Stimulated activated CD8-positive, alpha-beta memory T cell treated with anti-CD3 and anti-CD28 coated beads, Interleukin-7, amount 100 ng/mL, for 48 hours (primary cell): ENCODE measurements around the gene MROH2B.

ENCODE experiments used
- DNase-seq, 2 donors: peaks; one replicate each; pipeline ENCODE4 v3.0.0-alpha.2; 2020; ENCODE audit warnings: low read depth in 1 of 2; ENCODE audit errors: extremely low read depth in 1 of 2

Gene MROH2B

DNA sequence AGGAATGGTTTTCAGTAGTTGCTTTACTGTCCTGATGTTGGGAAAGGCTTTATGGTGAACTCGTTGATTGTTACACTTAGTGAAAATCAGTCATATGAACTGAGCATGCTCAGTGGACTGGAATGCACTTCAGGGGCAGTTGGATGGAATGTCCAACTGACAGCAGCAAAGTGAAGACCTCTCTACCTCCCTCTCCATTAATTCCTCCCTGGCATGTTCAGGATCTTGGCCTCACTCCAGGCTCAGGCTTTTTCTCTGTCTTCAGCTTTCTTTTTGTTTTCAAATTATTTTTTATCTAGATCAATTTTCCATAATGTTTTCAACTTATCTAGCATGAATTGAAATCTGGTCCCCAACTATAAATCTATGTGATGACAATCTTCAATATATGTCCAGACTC, at the start of gene MROH2B:
Gene MROH2B (minus strand): TSS at position 101 of the 400 bp plus-strand sequence. CDS start 490 bp downstream, outside the sequence.
- no peak for DNase-seq

DNA sequence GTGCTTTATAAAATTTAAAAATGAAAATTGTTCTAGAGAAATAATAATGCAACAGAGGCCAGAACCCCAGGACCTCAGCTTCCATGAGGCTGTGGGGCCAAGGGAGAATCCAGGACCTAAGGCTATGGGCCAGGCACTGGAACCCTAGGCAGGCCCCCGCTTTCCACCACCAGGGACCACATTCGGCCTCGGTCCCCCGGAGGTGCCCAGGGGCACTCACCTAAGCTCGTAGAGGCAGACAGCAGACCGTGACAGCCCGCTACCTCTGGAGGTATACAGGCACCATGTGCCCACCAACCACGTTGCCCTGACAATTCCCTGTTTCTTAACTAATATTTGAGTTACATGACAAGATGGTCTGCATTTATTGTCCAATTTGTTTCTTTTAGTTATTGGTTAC, 49.5 kb upstream of the MROH2B start:
- no peak for DNase-seq

DNA sequence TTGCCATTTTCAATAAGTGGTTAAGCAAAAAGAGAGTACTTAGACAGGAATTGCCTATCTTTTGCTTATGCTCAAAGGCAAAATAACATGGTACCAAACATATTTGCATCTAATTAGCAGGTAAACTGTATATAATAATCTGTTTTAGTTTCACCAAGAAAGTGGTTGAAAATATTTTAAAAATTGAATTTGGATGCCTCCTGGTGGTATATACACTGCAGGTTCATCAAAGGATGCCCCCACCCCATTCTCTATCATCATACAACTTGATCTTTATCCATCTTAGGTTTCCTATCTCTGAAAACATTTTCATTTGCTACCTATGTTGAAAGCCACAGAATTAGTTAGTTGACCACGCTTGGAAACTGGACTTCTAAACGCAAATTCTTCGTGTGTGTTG, 47.0 kb upstream of the MROH2B start:
- no peak for DNase-seq

DNA sequence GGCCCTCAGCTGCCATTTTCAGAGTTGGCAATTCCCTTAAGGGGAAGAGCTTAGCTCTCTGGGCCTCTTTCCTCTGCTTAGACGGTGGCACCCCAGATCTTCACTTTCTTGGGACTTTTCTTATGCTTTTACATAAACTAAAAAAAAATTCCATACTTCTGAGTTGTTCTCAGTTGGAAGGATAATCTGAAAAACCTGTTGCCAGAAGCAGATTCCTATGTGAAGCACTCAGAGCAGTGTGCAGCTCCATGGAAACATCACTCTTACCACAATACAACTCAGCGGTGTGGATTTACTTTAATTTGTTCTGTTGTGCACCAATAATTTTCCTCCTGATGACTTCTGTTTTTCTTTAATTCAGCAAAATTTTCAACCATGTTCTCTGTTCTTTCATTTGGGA, 44.1 kb upstream of the MROH2B start:
- DNase-seq, result no peak

DNA sequence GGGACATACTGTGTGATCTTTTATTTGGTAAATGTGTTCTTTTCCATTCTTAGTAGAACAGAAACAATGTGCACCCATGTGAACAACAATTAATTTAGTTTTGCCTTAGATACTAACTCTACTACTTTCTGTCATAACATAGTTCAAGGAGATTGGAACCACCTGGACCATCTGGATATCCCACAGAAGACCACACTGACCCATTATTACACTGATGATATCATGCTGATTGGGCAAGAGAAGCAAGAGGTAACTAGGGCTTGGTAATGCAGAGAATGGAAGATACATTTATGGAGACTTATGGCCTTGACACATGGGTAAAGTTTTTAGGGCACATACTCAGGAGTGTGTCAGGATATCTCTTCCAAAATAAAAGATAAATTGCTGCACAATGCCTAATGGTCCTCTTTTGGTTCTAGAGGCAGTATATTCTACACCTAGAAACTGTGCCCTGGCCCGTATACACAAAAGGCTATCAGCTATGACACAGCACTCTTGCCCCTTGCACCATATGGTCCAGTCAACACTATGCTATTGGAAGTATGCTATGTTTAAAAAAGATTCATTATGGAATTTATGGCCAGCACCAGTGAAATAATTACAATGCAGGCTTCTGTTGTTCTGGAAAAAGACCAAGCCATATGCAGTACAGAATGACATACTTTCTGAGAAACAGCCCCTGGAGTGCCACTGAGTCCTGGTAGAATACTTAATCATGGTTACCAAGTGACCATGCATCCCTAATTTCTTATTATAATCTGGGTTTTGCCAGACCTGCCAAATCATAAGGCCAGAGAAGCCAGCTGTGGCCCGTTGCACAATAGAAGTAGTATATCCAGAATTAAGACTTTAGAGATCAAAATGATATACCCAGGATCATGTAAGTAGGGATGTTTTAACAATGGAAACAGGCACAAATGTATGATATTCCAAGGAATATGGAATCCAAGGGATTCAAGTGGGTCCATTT, 41.6 kb upstream of the MROH2B start:
- no peak for DNase-seq

DNA sequence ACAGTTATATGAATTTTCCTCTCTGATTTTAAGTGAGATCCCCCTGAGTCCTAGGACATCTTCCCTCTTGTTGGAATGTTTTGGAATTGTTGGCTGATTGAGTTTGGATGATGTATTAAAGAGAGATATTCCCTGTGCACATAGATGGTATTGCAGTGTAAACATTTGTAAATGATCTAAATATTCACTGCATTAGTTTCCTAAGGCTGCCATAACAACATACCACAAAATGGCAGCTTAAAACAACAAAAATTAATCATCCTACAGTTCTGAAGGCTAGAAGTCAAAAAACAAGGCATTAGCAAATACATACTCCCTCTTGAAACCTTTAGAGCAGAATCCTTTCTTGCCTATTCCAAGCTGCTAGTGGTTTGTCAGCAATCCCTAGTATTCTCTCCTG, 38.0 kb upstream of the MROH2B start:
- DNase-seq, result no peak

DNA sequence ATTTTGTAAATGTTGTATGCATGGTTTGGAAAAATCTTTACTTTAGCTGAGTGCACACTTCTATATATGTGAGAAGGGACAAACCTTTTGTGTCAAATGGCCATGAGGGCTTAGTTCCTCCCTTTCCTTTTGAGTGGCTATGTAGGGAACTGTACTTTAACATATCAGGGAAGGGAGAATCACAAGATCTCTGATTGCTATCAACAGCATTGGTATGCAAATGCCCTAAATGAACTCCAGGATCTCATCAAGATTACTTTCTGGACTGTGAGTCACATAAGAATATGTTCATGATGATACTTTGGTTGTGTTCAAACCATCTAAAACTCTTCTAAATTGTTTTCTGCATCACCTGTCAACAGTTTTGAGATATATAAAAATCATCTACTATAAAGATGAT, 31.2 kb upstream of the MROH2B start:
- no peak for DNase-seq

DNA sequence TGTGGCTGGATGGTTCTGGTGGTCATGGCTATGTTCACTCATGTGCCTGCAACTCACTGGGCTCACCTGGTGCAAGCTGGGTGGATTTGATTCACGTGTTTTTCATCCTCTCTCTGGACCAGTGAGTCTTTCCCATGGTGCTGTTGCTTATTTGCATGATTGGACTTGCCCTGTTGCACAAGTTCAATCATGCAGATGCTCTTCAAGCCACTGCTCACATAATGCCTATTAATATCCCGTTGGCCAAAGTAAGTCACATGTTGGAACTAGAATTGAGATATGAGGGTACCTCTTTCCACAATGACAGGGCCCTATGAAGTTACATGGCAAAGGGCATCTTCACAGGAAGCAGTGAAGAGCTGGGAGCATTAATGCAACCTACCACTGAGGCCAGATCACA, 26.5 kb upstream of the MROH2B start:
- DNase-seq, result no peak

DNA sequence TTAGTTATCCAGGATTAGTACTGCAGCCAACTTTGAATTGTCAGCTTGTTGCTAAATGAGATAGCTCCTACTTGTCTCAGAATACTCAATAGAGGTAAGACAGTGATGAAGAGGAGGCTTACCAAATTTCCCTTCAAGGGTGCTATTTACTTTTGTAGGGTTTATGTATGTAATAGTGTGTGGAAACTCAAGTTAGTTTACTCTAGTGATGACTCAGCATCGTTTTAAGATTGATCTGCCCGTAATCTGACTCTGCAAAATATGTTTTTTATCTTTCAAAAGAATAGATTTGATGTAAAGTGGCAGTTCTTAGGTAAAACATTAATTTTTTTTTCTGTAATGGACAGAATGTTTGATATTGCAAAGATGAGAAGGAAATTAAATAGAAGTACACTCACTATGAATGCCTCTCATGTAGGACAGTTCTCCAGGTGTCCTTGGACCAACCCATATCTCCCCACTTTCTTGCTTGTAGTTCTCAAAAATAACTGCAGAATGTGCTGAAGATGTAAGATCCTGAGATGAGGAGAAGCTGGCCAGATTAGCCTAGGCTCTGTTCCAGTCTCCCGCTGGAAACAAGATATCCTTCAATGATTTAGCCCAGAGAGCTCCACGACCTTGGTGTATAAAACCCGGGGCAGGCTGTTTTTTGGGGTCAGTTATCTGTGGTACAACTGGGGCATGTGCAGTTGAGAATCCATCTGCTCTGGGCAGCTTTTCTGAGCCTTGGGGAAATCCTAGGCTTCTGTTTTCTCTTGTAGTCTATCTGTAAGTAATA, 24.4 kb upstream of the MROH2B start:
- DNase-seq, result no peak

DNA sequence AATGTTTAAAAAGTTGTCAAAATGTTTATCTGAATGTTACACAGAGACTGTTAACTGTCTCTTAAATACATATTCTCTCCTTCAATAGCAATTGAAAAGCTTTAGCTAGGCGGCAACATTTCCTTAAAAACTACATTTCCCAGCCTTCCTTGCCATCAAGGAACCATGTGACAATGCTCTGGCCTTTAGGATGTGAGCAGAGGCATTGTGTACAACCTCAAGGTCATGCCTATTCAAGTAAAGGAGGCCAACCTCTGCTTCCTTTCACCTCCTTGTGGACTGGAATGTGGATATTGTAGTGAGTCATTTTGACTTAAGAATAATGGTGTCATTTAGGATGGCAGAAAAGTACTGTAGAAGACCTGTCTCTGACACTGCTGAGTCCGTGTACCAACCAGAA, 23.7 kb upstream of the MROH2B start:
- DNase-seq, result no peak

DNA sequence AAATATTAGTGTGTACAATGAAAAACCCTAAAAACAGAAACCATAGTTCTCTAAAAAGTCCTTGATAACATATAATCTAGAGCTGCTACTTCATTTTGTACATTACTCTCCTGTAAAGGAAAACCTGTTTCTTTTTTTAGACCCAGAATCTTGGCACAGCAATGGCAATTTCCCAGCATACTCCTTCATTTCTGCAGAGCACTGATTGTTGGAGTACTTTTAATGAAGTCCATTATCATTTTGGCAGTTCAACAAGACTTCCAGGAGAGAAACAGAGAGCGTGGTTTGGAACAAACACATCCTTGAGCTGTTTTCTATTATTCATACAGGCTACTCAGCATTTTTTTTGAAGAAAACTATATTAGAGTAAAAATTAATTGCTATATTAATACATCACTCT, 22.7 kb upstream of the MROH2B start:
- no peak for DNase-seq

DNA sequence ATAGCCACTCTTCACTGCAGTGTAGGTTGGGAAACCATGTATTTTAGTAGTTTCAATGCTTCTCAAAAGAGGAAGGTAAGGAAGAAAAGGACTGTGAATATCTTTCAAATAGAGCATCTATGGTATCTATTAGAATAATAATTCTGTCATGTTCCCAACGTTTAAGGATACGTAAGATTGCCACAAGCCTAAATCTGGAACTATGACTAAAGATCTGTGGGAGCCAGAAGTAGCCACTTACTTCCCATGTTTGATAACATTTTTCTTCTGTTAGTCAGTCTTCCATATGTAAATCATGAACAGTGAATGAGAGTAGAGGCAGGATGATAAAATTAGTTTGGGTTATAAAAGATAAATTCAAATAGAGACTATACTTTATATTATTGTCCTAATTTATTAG, 16.3 kb upstream of the MROH2B start:
- no peak for DNase-seq

DNA sequence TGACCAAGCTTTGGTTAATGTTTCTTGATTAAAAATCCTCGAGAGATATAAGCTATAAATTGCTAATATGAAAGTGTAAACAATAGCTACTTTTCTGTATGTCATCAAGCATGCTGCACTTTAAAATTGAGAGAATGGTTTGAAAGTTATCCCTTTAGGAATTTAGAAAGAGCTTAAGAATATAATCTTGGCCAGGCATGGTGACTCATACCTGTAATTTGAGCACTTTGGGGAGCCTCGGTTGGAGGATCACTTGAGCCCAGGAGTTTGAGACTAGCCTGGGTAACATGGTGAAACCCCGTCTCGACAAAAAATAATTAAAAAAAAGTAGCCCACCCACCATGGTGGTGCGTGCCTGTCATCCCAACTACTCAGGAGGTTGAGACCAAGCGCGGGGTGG, 12.2 kb upstream of the MROH2B start:
- no peak for DNase-seq

DNA sequence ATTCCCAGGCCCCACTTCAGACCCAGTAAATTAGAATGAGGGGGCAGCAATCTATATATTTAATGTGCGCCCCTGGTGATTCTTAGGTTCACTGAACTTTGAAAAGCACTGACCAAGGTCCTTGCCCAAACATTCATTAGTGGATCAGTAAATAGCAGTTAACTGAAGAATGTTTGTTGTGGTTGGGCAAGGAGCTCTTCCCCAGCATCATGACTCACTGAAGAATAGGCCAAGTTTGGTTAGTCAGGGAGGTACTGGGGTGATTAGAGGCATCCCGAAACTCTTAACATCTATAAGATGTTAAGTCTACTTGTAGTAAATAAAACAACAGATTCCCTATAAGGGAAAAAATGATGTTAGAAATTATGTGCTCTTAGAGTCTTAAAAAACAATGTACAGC, 833 bp upstream of the MROH2B start:
- no peak for DNase-seq

DNA sequence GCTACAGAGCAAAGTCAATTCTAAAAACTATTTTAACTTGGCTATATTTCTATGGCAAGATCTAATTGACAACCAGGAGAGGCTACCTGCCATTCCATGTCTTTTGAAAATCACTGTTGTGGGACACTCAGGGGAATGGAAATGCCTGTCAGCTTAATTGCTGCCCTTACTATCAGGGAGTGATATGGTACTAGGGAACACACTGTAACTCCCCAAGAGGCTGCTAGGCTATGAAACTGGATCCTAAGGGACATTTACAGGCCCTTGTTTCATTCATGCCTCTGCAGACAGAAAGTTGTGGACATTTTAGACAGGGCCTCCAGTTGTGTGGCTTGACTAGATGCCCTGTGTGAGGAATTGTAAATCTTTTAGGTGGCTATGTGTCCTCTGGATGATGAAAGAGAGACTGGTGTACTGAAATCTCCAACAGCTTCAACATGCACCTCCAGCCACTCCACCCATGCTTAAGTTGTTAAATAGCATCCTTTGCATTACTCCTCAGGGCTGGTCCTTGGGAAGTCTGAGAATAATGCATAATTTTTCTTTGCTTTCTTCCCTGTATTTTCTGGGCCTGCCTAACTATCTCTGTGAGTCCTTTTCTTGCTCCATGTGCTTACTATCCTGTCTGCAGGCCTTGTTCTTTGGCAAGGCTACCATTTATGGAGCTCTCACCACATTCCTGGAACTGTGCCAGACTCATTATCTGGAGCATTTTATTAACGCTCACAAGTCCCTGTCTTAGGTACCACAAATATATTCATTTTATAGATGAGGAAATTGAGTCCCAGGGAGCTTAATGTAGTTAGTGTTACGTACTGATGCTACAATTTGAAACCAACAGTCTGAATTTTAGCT, 3.2 kb downstream of the MROH2B start:
- no peak for DNase-seq

DNA sequence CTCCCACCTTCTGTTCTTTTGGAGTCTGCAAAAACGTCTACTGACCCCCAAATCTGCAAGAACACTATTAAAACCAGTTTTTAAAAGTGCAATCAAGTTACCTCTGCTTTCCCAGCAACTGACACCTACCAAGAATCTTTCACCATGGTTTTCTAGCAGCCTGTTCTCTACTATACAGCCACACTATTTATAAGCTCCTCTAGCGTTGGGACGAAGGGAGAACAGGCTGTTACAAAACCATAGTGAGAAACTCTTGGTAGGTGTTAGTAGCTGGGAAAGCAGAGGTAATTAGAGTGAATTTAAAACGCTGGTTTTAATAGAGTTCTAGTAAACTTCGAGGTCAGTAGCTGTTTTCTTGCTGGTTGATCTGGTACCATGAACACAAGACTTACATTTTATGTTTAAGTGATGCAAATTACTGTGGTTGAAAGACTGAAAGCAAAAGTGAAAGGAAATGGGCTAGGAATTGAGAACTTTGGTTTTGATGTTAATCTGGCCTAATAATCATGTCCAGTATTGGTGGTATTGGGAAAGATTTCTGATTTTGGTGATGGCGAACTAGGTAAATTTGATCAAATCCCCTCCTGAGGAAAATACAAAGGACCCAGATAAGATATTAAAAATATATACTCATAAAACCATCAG, 5.3 kb downstream of the MROH2B start:
- DNase-seq, result no peak

DNA sequence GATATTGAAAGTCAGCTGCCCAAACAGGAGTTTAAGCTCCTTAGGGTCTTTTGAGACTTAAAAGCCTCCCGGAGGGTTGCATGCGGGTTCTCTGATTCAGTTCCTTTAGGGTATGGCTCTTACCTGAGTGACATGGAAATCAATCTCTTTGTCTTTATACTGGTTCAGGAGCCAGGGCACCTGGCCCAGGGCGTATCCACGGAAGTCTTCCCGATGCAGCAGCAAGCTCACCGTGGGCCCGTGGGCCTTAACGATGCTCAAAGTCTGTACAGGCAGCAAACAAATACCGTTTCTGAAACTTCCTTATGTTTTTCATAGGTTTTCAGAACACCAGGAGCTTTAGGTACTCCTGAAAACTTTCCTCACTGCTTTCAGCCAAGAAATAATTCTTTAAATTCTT, 13.2 kb downstream of the MROH2B start:
- no peak for DNase-seq

DNA sequence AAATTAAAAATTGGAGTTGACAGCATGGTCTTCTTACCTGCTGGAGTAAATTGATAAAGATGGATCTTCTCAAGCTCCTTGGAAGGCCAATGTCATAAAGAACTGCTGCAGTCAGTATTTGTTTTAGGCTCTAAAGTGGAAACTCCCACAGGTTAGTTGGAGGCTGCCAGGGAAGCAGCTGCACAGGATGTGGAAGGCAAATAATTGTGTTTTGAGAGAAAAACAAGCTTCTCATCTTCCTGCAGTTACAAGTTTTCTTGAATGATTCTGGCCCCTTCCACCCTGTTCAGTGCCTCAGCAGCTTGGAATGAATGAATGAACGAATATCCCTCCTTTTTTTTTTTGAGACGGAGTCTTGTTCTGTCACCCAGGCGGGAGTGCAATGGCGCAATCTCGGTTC, 13.9 kb downstream of the MROH2B start:
- no peak for DNase-seq

DNA sequence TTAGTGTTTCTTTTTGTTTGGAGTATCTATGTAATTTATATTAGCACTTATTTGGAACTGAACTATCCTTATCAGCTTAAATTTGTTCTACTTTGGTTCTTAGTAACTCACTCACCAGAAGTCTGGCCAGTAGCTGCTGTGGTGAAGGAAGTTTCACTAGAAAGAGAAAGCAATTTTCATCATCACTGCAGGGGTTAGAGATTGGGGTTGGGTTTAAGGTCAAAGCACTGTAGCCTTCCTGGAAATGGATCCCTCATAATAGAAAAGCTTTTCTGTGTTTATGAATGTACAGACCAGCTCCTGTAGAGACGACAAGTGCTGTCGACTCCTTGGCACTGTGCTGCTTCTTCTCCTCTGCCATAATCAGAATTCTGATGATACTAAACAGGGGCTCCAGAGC, 22.2 kb downstream of the MROH2B start:
- no peak for DNase-seq

DNA sequence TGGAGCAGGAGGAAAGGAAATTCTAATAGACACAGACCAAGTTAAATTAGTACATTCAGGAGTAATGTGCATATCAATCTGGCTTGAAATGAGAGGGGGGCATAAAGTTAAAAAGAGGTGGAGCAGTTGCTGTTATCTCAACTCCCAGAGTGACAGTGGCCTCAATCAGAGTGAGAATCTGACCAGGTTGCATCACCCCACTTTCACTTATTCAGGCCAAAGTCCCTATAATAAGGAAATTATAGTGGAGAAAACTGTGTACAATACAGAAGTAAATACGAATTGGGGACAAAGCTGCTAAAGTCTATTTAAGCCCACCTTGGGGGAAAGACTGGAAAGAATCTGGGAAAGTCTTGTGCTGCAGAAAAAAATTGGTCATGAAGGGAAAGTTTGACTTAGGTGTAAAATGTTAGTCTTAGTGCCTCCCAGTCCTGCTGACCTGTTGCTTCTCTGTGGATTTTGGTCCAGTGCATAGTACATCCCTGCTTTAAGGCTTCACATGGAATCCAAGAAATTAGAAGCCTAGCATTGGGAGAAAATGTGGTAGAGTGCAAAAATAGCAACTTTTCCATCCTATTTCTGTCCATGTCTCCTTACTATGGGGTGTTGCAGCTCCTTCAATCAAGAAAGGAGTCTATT, 27.9 kb downstream of the MROH2B start:
- no peak for DNase-seq
